ENCODE results near the gene ASCC1. TPM values are rescaled to one million over a fixed set of nuclear protein-coding genes. Genes with fewer than 3 reads are reported as not detected.

ASCC1 gene
- total and polyA plus RNA-seq, 7 donors, result 15.3 to 53.7 (median 21.5) TPM

DNA sequence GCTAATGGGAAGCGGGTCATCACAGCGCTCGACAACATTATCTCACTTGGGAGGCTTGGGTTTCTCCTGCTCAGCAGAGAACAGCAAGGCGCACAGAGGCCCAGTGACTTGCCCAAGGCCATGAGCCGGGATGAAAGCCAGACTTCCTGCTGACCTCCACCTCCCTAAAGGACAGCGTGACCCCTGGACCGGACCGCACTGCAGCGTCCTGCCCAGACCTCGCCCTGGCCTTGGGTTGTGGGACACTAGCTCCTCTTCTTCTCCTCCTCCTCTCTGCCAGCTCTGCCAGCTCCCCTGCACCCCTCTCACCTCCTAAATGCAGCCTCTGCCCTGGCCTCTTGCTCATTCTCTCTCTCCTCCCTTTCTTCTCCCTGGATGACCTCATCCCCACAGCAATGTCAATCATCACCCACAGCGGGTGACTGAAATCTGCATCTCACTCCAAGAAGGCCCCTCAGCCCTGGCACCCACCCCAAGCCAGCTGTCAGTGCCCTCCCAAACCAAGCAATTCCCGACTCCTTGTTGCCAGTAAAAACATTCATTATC lies 147.1 kb downstream of the ASCC1 start:
- H3K27me3 ChIP-seq, result no peaks in the 10 kb centered on the region

DNA sequence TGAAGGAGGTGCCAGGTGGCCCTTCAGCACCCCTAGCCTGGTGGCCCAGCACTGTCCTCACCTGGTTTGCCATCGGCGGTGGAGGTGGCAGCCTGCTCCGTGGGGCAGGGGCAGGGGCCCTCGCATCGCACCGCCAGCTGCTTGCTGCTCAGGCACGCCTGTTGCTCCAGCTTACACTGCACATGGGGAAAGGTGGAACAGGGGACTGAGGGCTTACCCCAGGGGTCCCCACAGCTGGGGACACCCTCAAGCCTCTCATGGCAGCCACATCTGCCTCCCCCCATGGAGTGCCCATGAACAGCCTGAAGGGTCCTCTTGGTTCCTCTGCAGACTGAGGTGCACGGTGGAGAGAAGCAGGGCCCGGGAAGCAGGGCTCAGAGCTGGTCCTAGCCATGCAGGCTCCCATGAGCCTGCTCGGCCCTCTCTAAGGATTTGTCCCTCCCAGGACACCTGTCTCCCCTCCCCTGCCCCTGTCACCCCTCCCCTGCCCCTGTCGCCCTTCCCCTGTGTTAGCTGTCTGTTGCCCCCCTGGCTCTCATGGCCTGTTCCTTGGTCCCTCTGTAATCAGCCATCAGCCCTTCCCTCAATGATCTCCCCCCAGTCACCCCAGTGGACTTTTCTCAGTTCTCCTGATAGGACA lies 147.8 kb downstream of the ASCC1 start:
- Histone ChIP-seq H3K27me3 (no peaks in the 10 kb centered on the region), H3K27ac (no peak overlapping the region), H3K9me3 (no peaks in the 10 kb centered on the region), H3K36me3 (no peaks in the 10 kb centered on the region), H3K4me3 (no peak overlapping the region), H3K4me1 (peaks cover 0 to 9% (median 0%) of the 10 kb centered on the region in 4 donors)
- intact Hi-C loops (cut with DNase I), result no loop called here
- no peak for DNase-seq
- no peak for TF ChIP-seq POLR2AphosphoS5 (IDR thresholded peaks at IDR 0.05)
- TF ChIP-seq, protein P1, sequence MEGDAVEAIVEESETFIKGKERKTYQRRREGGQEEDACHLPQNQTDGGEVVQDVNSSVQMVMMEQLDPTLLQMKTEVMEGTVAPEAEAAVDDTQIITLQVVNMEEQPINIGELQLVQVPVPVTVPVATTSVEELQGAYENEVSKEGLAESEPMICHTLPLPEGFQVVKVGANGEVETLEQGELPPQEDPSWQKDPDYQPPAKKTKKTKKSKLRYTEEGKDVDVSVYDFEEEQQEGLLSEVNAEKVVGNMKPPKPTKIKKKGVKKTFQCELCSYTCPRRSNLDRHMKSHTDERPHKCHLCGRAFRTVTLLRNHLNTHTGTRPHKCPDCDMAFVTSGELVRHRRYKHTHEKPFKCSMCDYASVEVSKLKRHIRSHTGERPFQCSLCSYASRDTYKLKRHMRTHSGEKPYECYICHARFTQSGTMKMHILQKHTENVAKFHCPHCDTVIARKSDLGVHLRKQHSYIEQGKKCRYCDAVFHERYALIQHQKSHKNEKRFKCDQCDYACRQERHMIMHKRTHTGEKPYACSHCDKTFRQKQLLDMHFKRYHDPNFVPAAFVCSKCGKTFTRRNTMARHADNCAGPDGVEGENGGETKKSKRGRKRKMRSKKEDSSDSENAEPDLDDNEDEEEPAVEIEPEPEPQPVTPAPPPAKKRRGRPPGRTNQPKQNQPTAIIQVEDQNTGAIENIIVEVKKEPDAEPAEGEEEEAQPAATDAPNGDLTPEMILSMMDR (IDR thresholded peaks at IDR 0.05), result no peak
- 93 to 96% methylated on average over 11 of the region's 11 CpGs for WGBS, 2 donors

More for the DNA sequence above, 147.1 kb downstream of the ASCC1 start:
- WGBS, 2 donors, result 73 to 83% methylated on average over 12 of the region's 12 CpGs
- TF ChIP-seq EP300 (IDR thresholded peaks at IDR 0.05), result no peak
- TF ChIP-seq POLR2AphosphoS5 (IDR thresholded peaks at IDR 0.05), result no peak
- TF ChIP-seq, protein P1 (IDR thresholded peaks at IDR 0.05), result no peak
- TF ChIP-seq POLR2A (IDR thresholded peaks at IDR 0.05), result no peak
- Histone ChIP-seq H3K4me1 (peaks cover 0 to 9% (median 0%) of the 10 kb centered on the region in 4 donors), H3K36me3 (no peaks in the 10 kb centered on the region), H3K9me3 (no peaks in the 10 kb centered on the region), H3K4me3 (no peak overlapping the region), H3K27ac (no peak overlapping the region)
- DNase-seq, result no peak
- intact Hi-C loops (cut with DNase I), result no loop called here

DNA sequence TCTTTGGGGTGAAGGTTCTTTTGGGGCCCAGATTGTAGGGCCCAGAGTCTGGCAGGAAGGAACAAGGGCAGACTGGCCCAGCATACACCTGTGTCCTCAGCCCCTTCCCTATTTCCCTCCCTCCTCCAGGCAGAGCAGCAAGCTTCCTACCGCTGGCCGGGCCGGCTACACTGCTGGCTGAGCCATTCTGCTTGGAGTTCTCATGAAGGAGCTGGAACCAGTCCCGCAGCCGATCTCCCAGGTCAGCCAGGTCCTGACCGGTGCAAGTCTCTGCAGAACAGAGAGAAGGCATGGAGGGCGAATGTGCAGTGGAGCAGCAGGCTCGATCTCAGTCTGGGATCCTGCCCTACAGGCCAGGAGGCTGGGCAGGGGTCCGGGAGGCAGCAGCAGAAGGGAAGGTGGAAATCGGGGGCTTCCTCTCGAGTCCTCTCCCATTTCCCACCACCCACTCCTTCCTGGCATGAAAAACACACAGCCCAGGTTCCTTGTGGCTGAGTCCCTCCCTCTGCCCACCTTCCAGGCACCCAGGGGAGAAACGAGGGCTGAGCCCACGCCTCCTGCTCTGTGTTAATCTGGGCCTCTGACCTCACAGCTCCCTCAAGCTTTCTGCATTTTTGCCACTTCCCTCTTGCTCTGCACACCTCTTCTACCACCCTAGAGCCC lies 148.5 kb downstream of the ASCC1 start:
- no peaks in the 10 kb centered on the region for H3K9me3 ChIP-seq

DNA sequence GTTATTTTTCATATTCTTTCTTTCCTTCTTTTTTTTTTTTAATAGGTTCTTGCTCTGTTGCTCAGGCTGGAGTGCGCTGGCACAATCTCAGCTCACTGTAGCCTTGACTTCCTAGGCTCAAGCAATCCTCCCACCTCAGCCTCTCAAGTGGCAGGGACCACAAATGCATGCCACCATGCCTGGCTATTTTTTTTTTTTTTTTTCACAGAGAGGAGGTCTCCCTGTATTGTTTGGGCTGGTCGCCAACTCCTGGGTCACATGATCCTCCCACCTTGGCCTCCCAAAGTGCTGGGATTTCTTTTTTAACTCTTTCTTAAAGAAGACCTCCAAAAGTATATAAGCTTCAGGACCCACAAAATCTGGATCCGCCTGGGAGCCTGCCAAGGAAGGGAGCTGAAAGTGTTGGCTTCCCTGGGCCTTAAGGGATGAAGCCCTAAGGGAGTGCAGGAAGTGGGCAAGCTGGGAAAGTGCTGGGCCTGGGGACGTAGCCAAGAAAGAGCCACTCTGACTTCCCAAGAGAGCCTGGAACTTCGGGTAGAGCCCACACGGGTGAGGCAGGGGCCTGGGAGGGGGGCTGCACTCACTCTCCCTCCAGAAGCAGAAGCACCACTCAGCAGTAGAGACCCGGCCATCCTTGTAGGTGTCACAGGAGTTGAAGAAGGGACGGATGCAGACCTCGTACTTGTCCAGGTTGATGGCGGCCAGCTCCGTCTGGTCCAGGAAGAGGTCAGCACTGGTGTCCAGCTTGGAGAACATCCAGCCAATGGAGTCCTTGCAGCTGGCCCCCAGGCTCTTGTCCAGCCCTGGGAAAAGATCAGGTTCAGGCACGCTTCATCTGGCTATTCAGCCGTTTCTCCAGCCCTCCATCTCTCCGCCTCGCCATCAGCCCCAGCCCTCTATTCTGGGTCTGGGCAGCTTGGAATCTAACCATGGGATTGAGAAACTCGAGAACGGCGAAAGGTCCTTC lies 149.5 kb downstream of the ASCC1 start:
- Histone ChIP-seq H3K4me3 (no peak overlapping the region), H3K36me3 (no peaks in the 10 kb centered on the region), H3K9me3 (no peaks in the 10 kb centered on the region), H3K27ac (peak overlapping the region in 1 of 4 donors; percentile 30), H3K27me3 (no peaks in the 10 kb centered on the region), H3K4me1 (peaks cover 0 to 9% (median 0%) of the 10 kb centered on the region in 4 donors)
- TF ChIP-seq POLR2A (IDR thresholded peaks at IDR 0.05) (no peak), POLR2AphosphoS5 (IDR thresholded peaks at IDR 0.05) (peak in 3 of 4 donors; percentile 5 to 58 (median 43))
- intact Hi-C loops (cut with DNase I), result no loop called here
- peak; percentile 85 for DNase-seq
- 80 to 88% methylated on average over 18 of the region's 18 CpGs for WGBS, 2 donors

More for the DNA sequence above, 148.5 kb downstream of the ASCC1 start:
- intact Hi-C loops (cut with DNase I), result no loop called here
- Histone ChIP-seq H3K27ac (peak overlapping the region in 2 of 4 donors; percentile 25 to 30), H3K4me3 (no peak overlapping the region), H3K36me3 (no peaks in the 10 kb centered on the region), H3K27me3 (no peaks in the 10 kb centered on the region), H3K4me1 (peaks cover 0 to 9% (median 0%) of the 10 kb centered on the region in 4 donors)
- 87 to 92% methylated on average over 13 of the region's 13 CpGs for WGBS, 2 donors
- TF ChIP-seq EP300 (IDR thresholded peaks at IDR 0.05), result no peak
- TF ChIP-seq POLR2A (IDR thresholded peaks at IDR 0.05), result no peak
- no peak for TF ChIP-seq POLR2AphosphoS5 (IDR thresholded peaks at IDR 0.05)
- TF ChIP-seq, protein P1 (IDR thresholded peaks at IDR 0.05), result no peak
- DNase-seq, result no peak

Measured in sigmoid colon (tissue), 7 donors.